CD4-positive, alpha-beta T cell (primary cell): ENCODE measurements around the gene CASKIN1. TPM values are rescaled to one million over a fixed set of nuclear protein-coding genes. Genes with fewer than 3 reads are reported as not detected.

Source experiments
- ATAC-seq: fragments of 200-7000 bp; cut with Tn5 transposase; one replicate; pipeline ENCODE4 v1.10.0; 2022; ENCODE audit warnings: mild to moderate bottlenecking; ENCODE audit not compliant: poor library complexity
- CTCF ChIA-PET: fragments of 350-600 bp; sonication (Branson Sonifier 250); formaldehyde crosslinking; loops from one replicate; lab custom pipeline; 2021; ENCODE audit warnings: antibody characterized with exemption, inconsistent platforms; lab: Charles Lee
- POLR2A ChIA-PET: fragments of 350-600 bp; sonication (Branson Sonifier 250); formaldehyde crosslinking; loops from one replicate; lab custom pipeline; 2021; ENCODE audit warnings: antibody characterized with exemption, inconsistent platforms; lab: Charles Lee
- DNase-seq, 14 experiments: peaks; one replicate each; pipeline ENCODE4 v3.0.0-alpha.2; 2013 to 2020; ENCODE audit warnings: mixed read lengths in 2 of 14
- H3K27ac ChIP-seq, 2 donors: one replicate each; pipeline versions ENCODE4 v1.5.1 to v1.7.0; 2013; ENCODE audit warnings: low read length in 2 of 2, low read depth in 1 of 2, mild to moderate bottlenecking in 1 of 2
- H3K27me3 ChIP-seq, 2 experiments: 1 replicate in 1 of 2; 2 replicates in 1 of 2; pipeline versions ENCODE4 v1.6.1 to v1.7.0; 2013; ENCODE audit warnings: low read length in 2 of 2, control low read depth in 1 of 2, mild to moderate bottlenecking in 1 of 2, moderate library complexity in 1 of 2; ENCODE audit not compliant: insufficient read depth in 2 of 2, control insufficient read depth in 1 of 2
- H3K36me3 ChIP-seq: one replicate; pipeline ENCODE4 v1.6.1; 2013; ENCODE audit warnings: low read length, control low read depth; ENCODE audit not compliant: insufficient read depth
- H3K4me1 ChIP-seq: one replicate; pipeline ENCODE4 v1.6.1; 2013; ENCODE audit warnings: low read length, control low read depth; ENCODE audit not compliant: insufficient read depth
- H3K4me3 ChIP-seq: one replicate; pipeline ENCODE4 v1.5.1; 2013; ENCODE audit warnings: mild to moderate bottlenecking, low read length, moderate library complexity
- H3K9me3 ChIP-seq, 2 experiments: 1 replicate in 1 of 2; 2 replicates in 1 of 2; pipeline versions ENCODE4 v1.6.1 to v1.7.0; 2013; ENCODE audit warnings: low read length in 2 of 2, mild to moderate bottlenecking in 2 of 2, control low read depth in 1 of 2, moderate library complexity in 1 of 2; ENCODE audit not compliant: control insufficient read depth in 1 of 2, insufficient read depth in 1 of 2
- H3K27ac Mint-ChIP-seq: one replicate; pipeline ENCODE4 v1.8.0; 2020; ENCODE audit warnings: mixed read lengths
- H3K27me3 Mint-ChIP-seq: one replicate; pipeline ENCODE4 v1.8.0; 2021; ENCODE audit warnings: mixed read lengths
- H3K36me3 Mint-ChIP-seq: one replicate; pipeline ENCODE4 v1.8.0; 2021; ENCODE audit warnings: low read depth, mixed read lengths
- H3K4me1 Mint-ChIP-seq: one replicate; pipeline ENCODE4 v1.8.0; 2021; ENCODE audit warnings: low read depth, mixed read lengths
- H3K4me3 Mint-ChIP-seq: one replicate; pipeline ENCODE4 v1.8.0; 2020; ENCODE audit warnings: mild to moderate bottlenecking, mixed read lengths
- H3K9me3 Mint-ChIP-seq: one replicate; pipeline ENCODE4 v1.8.0; 2020; ENCODE audit warnings: mixed read lengths
- CTCF ChIP-seq: fragments of 200-600 bp; IDR thresholded peaks from one replicate; pipeline ENCODE4 v1.8.0; 2022; ENCODE audit warnings: antibody characterized with exemption, mild to moderate bottlenecking
- intact Hi-C, 2 experiments: fragments of 100-400 bp; cut with DNase I in 1 of 2; cut with micrococcal nuclease in 1 of 2; formaldehyde crosslinking; loops; one replicate each; pipeline versions ENCODE4 v1.15.1 to v1.9.0; 2023 to 2025; cut with DNase I, micrococcal nuclease
- total RNA-seq, 174 experiments: library from RNA in 2 of 174; stranded (reverse) in 2 of 174; gene quantifications; one replicate each; pipeline ENCODE4 v1.2.3 and lab custom pipeline; 2021 to 2026

Gene CASKIN1
- total RNA-seq, 2 experiments from 2014 or later, result 0.06 TPM; not detected in 1

- no peak overlapping the region for H3K27ac ChIP-seq
- intact Hi-C loops, result loop anchor here (2.0 to 10.0 kb wide), 2 partner anchors 47 to 293 kb away; partner anchors contain the start of gene MLST8 (in 1 of the 2)
- H3K4me1 ChIP-seq, result peaks cover 63% of the 10 kb centered on the region
- H3K27me3 ChIP-seq, result no peaks in the 10 kb centered on the region
- ATAC-seq, result no peak
- CTCF ChIA-PET, result no interaction called here
- peaks cover 9% of the 10 kb centered on the region for H3K36me3 ChIP-seq
- TF ChIP-seq CTCF, result no peak
- no peaks in the 10 kb centered on the region for H3K9me3 Mint-ChIP-seq
- H3K4me3 ChIP-seq, result no peak overlapping the region
- peak overlapping the region; percentile 24 for H3K27ac Mint-ChIP-seq
- peaks cover 47% of the 10 kb centered on the region for H3K4me1 Mint-ChIP-seq
- peak overlapping the region; percentile 82 for H3K4me3 Mint-ChIP-seq
- H3K36me3 Mint-ChIP-seq, result peaks cover 19% of the 10 kb centered on the region
- H3K9me3 ChIP-seq, result no peaks in the 10 kb centered on the region
- H3K27me3 Mint-ChIP-seq, result no peaks in the 10 kb centered on the region
- DNase-seq, result no peak
- POLR2A ChIA-PET, result no interaction called here
Measured at GRCh38 chr16:2157480-2158261, 38.7 kb downstream of the CASKIN1 start.

GRCh38 chr16:2156849-2157224, 39.6 kb downstream of the CASKIN1 start:
- ChIA-PET CTCF (no interaction called here), POLR2A (interaction anchor here (2.5 to 2.8 kb wide), 2 partner anchors 147 to 192 kb away, joined by 30 to 41 read pairs; partner anchors contain the start of genes RPS2 and ZNF598)

More at GRCh38 chr16:2156849-2157224, 39.6 kb downstream of the CASKIN1 start:
- Mint-ChIP-seq H3K4me3 (peak overlapping the region; percentile 94), H3K27ac (no peak overlapping the region), H3K27me3 (no peaks in the 10 kb centered on the region), H3K4me1 (peaks cover 47% of the 10 kb centered on the region), H3K36me3 (peaks cover 19% of the 10 kb centered on the region), H3K9me3 (no peaks in the 10 kb centered on the region)
- H3K27me3 ChIP-seq, result no peaks in the 10 kb centered on the region
- no peak for TF ChIP-seq CTCF
- intact Hi-C loops, result loop anchor here (2.0 to 10.0 kb wide), 2 partner anchors 48 to 292 kb away; partner anchors contain the start of gene MLST8 (in 1 of the 2)
- H3K4me1 ChIP-seq, result peaks cover 68% of the 10 kb centered on the region
- no peaks in the 10 kb centered on the region for H3K9me3 ChIP-seq
- H3K27ac ChIP-seq, result no peak overlapping the region
- no peak for DNase-seq
- H3K36me3 ChIP-seq, result peaks cover 9% of the 10 kb centered on the region
- H3K4me3 ChIP-seq, result no peak overlapping the region
- no peak for ATAC-seq
